ENCODE data around the gene CLK3. TPM values are rescaled to one million over a fixed set of nuclear protein-coding genes. Genes with fewer than 3 reads are reported as not detected.

Gene CLK3
- polyA plus RNA-seq, 1 of the 3 experiments (the other 2 are of a cell fraction): 67.7 TPM

GRCh38 chr15:74580538-74581350 is 34.9 kb upstream of the CLK3 start:
- H3K4me2 ChIP-seq: no peak overlapping the region
- no peaks in the 10 kb centered on the region for H3K27me3 ChIP-seq (ENCODE audit: insufficient read depth)
- no peak overlapping the region for H3K4me3 ChIP-seq (ENCODE audit: low read depth in 2 of 2, low read length in 1 of 2)
- no peak for DNase-seq
- H3K4me1 ChIP-seq (ENCODE audit: control insufficient read depth in 1 of 2, insufficient read depth in 2 of 2, low read depth in 1 of 2, low read length in 1 of 2): peaks cover 0 to 21% of the 10 kb centered on the region in 2 experiments; a peak in 2 of 4 replicates
- H3K9me3 ChIP-seq: no peaks in the 10 kb centered on the region
- no peak for TF ChIP-seq EP300 (IDR thresholded peaks at IDR 0.05; ENCODE audit: borderline replicate concordance in 1 of 2, low read depth in 1 of 2, low read length in 1 of 2)
- no peak for TF ChIP-seq RXRA (IDR thresholded peaks at IDR 0.05; ENCODE audit: borderline replicate concordance, low read depth)
- no peak for TF ChIP-seq GABPA (IDR thresholded peaks at IDR 0.05; ENCODE audit: low read depth)
- peaks cover 0 to 3% of the 10 kb centered on the region in 2 experiments for H3K36me3 ChIP-seq (replicated peaks in 1 of 2; ENCODE audit: control insufficient read depth in 1 of 2, insufficient read depth in 2 of 2, low read length in 1 of 2)
- no peak overlapping the region for H3K27ac ChIP-seq (ENCODE audit: low read depth in 2 of 2, low read length in 1 of 2)
- ChIA-PET POLR2A (no interaction called here), CTCF (interaction anchor here (0.6 to 2.3 kb wide), 5 partner anchors 9 to 620 kb away, joined by 3 to 7 read pairs (median 3); no protein-coding TSS in a partner anchor)
- no peaks in the 10 kb centered on the region for H4K20me1 ChIP-seq (ENCODE audit: insufficient read depth)
- H3K9me2 ChIP-seq: no peaks in the 10 kb centered on the region
- WGBS (ENCODE audit: low lambda C conversion rate): 99% methylated on average over 7 of the region's 7 CpGs
- H3K79me2 ChIP-seq (ENCODE audit: insufficient read depth): no peaks in the 10 kb centered on the region
- no peak overlapping the region for H2AFZ ChIP-seq (ENCODE audit: low read depth)
- H3K9ac ChIP-seq: no peak overlapping the region
- H3F3A ChIP-seq (replicated peaks; ENCODE audit: insufficient read depth): no peaks in the 10 kb centered on the region

DNA sequence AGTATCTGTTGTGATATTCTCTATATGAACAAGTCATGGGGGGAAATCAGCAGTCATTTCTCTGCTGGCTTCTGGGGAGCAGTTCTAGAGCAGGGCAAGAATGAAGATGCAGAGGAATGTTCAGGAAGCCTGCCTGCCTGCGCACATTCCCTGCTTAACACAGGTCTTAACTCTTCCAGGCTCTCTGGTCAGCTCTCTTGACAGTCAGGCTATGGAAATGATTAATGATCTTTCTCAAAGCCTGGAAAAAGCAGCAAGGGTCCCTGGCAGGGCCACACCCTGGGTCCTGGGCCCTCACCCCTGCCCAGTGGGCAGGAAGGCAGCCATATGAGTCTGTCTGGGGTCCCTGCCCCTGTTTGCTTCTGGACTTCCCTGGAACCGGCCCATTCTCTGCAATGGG is 31.4 kb upstream of the CLK3 start:
- H3K9me2 ChIP-seq: no peaks in the 10 kb centered on the region
- DNase-seq: no peak
- no peak for TF ChIP-seq ZBTB33 (IDR thresholded peaks at IDR 0.05; ENCODE audit: borderline replicate concordance, low read depth)
- TF ChIP-seq JUND (IDR thresholded peaks at IDR 0.05): no peak
- no peak for TF ChIP-seq MXI1 (IDR thresholded peaks at IDR 0.05; ENCODE audit: low read depth, low read length)
- no peak for TF ChIP-seq REST (IDR thresholded peaks at IDR 0.05; ENCODE audit: low read depth, low read length)
- TF ChIP-seq TEAD4 (IDR thresholded peaks at IDR 0.05; ENCODE audit: borderline replicate concordance, insufficient read depth): no peak
- no peak overlapping the region for H2AFZ ChIP-seq (ENCODE audit: low read depth)
- no peak overlapping the region for H3K9ac ChIP-seq
- no peaks in the 10 kb centered on the region for H4K20me1 ChIP-seq (ENCODE audit: insufficient read depth)
- POLR2A ChIA-PET: interaction anchor here (1.0 to 2.1 kb wide), 3 partner anchors 9 to 38 kb away, joined by 3 to 10 read pairs (median 3); no protein-coding TSS in a partner anchor
- H3K4me1 ChIP-seq (ENCODE audit: control insufficient read depth in 1 of 2, insufficient read depth in 2 of 2, low read depth in 1 of 2, low read length in 1 of 2): peaks cover 4 to 33% of the 10 kb centered on the region in 2 experiments; a peak in 3 of 4 replicates
- H3K36me3 ChIP-seq (replicated peaks in 1 of 2; ENCODE audit: control insufficient read depth in 1 of 2, insufficient read depth in 2 of 2, low read length in 1 of 2): peaks cover 0 to 6% of the 10 kb centered on the region in 2 experiments
- H3K4me2 ChIP-seq: no peak overlapping the region
- CTCF ChIA-PET: interaction anchor here (1.4 kb wide), 1 partner anchor 41 kb away, joined by 3 read pairs; no protein-coding TSS in a partner anchor
- no peaks in the 10 kb centered on the region for H3K9me3 ChIP-seq
- H3K27ac ChIP-seq (ENCODE audit: low read depth in 2 of 2, low read length in 1 of 2): peak overlapping the region in 1 of 2 experiments; percentile 87; a peak in 2 of 4 replicates
- H3K27me3 ChIP-seq (ENCODE audit: insufficient read depth): no peaks in the 10 kb centered on the region
- H3K4me3 ChIP-seq (ENCODE audit: low read depth in 2 of 2, low read length in 1 of 2): no peak overlapping the region
- WGBS (ENCODE audit: low lambda C conversion rate): 84% methylated on average over 2 of the region's 2 CpGs
- no peaks in the 10 kb centered on the region for H3K79me2 ChIP-seq (ENCODE audit: insufficient read depth)
- no peaks in the 10 kb centered on the region for H3F3A ChIP-seq (replicated peaks; ENCODE audit: insufficient read depth)

Measured in SK-N-SH (cell line).